Endodermal cell (in vitro differentiated cells): Measurements from ENCODE around the gene PPRC1. TPM values are rescaled to one million over a fixed set of nuclear protein-coding genes. Genes with fewer than 3 reads are reported as not detected.
A peak's percentile ranks its signal among the peaks of the same experiment; 100 is the strongest.

Experiments
- DNase-seq: peaks from one replicate; pipeline ENCODE4 v3.0.0-alpha.2; 2017
- H3K27ac ChIP-seq: 2 replicates; pipeline ENCODE4 v1.5.1; 2013; ENCODE audit warnings: mild to moderate bottlenecking, low read depth, low read length, moderate library complexity
- H3K27me3 ChIP-seq: 2 replicates; pipeline ENCODE4 v1.6.1; 2013; ENCODE audit warnings: mild to moderate bottlenecking, low read length, moderate library complexity; ENCODE audit not compliant: insufficient read depth, control insufficient read depth, poor library complexity, severe bottlenecking
- H3K36me3 ChIP-seq: 2 replicates; pipeline ENCODE4 v1.7.0; 2013; ENCODE audit warnings: mild to moderate bottlenecking, low read length, moderate library complexity; ENCODE audit not compliant: control insufficient read depth, insufficient read depth
- H3K4me1 ChIP-seq: one replicate; pipeline ENCODE4 v1.7.0; 2013; ENCODE audit warnings: low read length; ENCODE audit not compliant: control insufficient read depth, insufficient read depth
- H3K4me3 ChIP-seq: 2 replicates; pipeline ENCODE4 v1.5.1; 2013; ENCODE audit warnings: mild to moderate bottlenecking, low read length, moderate library complexity
- H3K9ac ChIP-seq: 2 replicates; pipeline ENCODE4 v1.6.1; 2013; ENCODE audit warnings: mild to moderate bottlenecking, low read length, moderate library complexity; ENCODE audit not compliant: poor library complexity, severe bottlenecking; ENCODE audit errors: extremely low read depth
- H3K9me3 ChIP-seq: 2 replicates; pipeline ENCODE4 v1.6.1; 2013; ENCODE audit warnings: mild to moderate bottlenecking, low read length, moderate library complexity; ENCODE audit not compliant: control insufficient read depth
- H3K27ac Mint-ChIP-seq: 2 replicates; pipeline ENCODE4 v1.8.0; 2020; ENCODE audit warnings: mixed read lengths
- H3K27me3 Mint-ChIP-seq: 2 replicates; pipeline ENCODE4 v1.8.0; 2021; ENCODE audit warnings: mild to moderate bottlenecking, mixed read lengths; ENCODE audit not compliant: insufficient read depth
- H3K36me3 Mint-ChIP-seq: 2 replicates; pipeline ENCODE4 v1.8.0; 2020; ENCODE audit warnings: low read depth, mixed read lengths
- H3K4me1 Mint-ChIP-seq: 2 replicates; pipeline ENCODE4 v1.8.0; 2020; ENCODE audit warnings: mixed read lengths
- H3K4me3 Mint-ChIP-seq: 2 replicates; pipeline ENCODE4 v1.8.0; 2020; ENCODE audit warnings: mild to moderate bottlenecking, moderate library complexity, mixed read lengths
- H3K9me3 Mint-ChIP-seq: 2 replicates; pipeline ENCODE4 v1.8.0; 2020; ENCODE audit warnings: mild to moderate bottlenecking, mixed read lengths
- CTCF ChIP-seq: fragments of 200-600 bp; sonication (generic); conservative IDR thresholded peaks from 2 replicates; pipeline ENCODE4 v1.5.0; 2021; ENCODE audit warnings: antibody characterized with exemption, mild to moderate bottlenecking
- WGBS, 2 experiments: methylation state at CpG; one replicate each; pipeline versions ENCODE4 v1.1.5 to v1.1.7; 2013; ENCODE audit warnings: missing lambda C conversion rate in 2 of 2, mixed read lengths in 1 of 2; ENCODE audit not compliant: insufficient coverage in 1 of 2, insufficient read length in 1 of 2; 5-methylcytosine and 5-hydroxymethylcytosine counted together
- total RNA-seq, 2 donors: library from RNA; stranded (reverse); fragmentation: NEBNext Ultra II Directional in 1 of 2; extraction: Animal tissue kit (Norgen Biotek cat#: 25700) in 1 of 2; gene quantifications; 2 replicates in 1 of 2; 3 replicates in 1 of 2; pipeline ENCODE4 v1.2.1, GENCODE V29; 2021

Gene PPRC1
- total RNA-seq, 2 donors from 2014 or later, result 44.5 to 44.7 TPM

GRCh38 chr10:102121739-102122372 is 11.0 kb upstream of the PPRC1 start:
- Mint-ChIP-seq H3K9me3 (no peaks in the 10 kb centered on the region), H3K4me3 (peak overlapping the region; percentile 75), H3K27me3 (no peaks in the 10 kb centered on the region), H3K4me1 (peaks cover 44% of the 10 kb centered on the region), H3K27ac (peak overlapping the region; percentile 97), H3K36me3 (no peaks in the 10 kb centered on the region)
- H3K27ac ChIP-seq, result peak overlapping the region; percentile 72
- H3K4me3 ChIP-seq, result peak overlapping the region; percentile 80
- DNase-seq, result peak; percentile 87
- no peak overlapping the region for H3K9ac ChIP-seq
- WGBS, 2 experiments, result 29 to 36% methylated on average over 3 to 6 of the region's 6 CpGs
- H3K4me1 ChIP-seq, result peaks cover 15% of the 10 kb centered on the region
- H3K27me3 ChIP-seq, result no peaks in the 10 kb centered on the region
- no peaks in the 10 kb centered on the region for H3K9me3 ChIP-seq
- TF ChIP-seq CTCF, result peak; percentile 62
- H3K36me3 ChIP-seq, result no peaks in the 10 kb centered on the region

GRCh38 chr10:102122450-102122849 is 10.4 kb upstream of the PPRC1 start:
- DNase-seq, result no peak
- Histone ChIP-seq H3K9ac (no peak overlapping the region), H3K36me3 (no peaks in the 10 kb centered on the region), H3K27me3 (no peaks in the 10 kb centered on the region), H3K9me3 (no peaks in the 10 kb centered on the region), H3K4me3 (peak overlapping the region; percentile 80), H3K27ac (no peak overlapping the region), H3K4me1 (peaks cover 15% of the 10 kb centered on the region)
- Mint-ChIP-seq H3K36me3 (no peaks in the 10 kb centered on the region), H3K4me3 (peak overlapping the region; percentile 75), H3K4me1 (peaks cover 40% of the 10 kb centered on the region), H3K9me3 (no peaks in the 10 kb centered on the region), H3K27ac (peak overlapping the region; percentile 97), H3K27me3 (no peaks in the 10 kb centered on the region)
- TF ChIP-seq CTCF, result peak; percentile 6
- WGBS, 2 experiments, result 79 to 100% methylated on average over 1 of the region's 1 CpG

GRCh38 chr10:102123223-102123622 is 9.6 kb upstream of the PPRC1 start:
- H3K4me1 Mint-ChIP-seq, result peaks cover 32% of the 10 kb centered on the region
- no peaks in the 10 kb centered on the region for H3K9me3 Mint-ChIP-seq
- no peaks in the 10 kb centered on the region for H3K27me3 Mint-ChIP-seq
- H3K9ac ChIP-seq, result no peak overlapping the region
- no peak for DNase-seq
- H3K4me3 ChIP-seq, result no peak overlapping the region
- TF ChIP-seq CTCF, result no peak
- no peaks in the 10 kb centered on the region for H3K36me3 ChIP-seq
- no peaks in the 10 kb centered on the region for H3K36me3 Mint-ChIP-seq
- peaks cover 13% of the 10 kb centered on the region for H3K4me1 ChIP-seq
- H3K27ac Mint-ChIP-seq, result peak overlapping the region; percentile 97
- no peak overlapping the region for H3K27ac ChIP-seq
- H3K27me3 ChIP-seq, result no peaks in the 10 kb centered on the region
- no peak overlapping the region for H3K4me3 Mint-ChIP-seq
- no peaks in the 10 kb centered on the region for H3K9me3 ChIP-seq
- 93 to 100% methylated on average over 3 of the region's 3 CpGs for WGBS, 2 experiments
